PFSK-1 (cell line): Measurements from ENCODE around the gene FAM219A.

Experiments
- FOXP2 ChIP-seq: optimal IDR thresholded peaks from 2 replicates; pipeline ENCODE3; 2011; ENCODE audit warnings: borderline replicate concordance, control low read depth, inconsistent platforms; ENCODE audit not compliant: insufficient read depth; ENCODE audit errors: extremely low read length, extremely low read depth
- POLR2AphosphoS5 ChIP-seq: IDR thresholded peaks from 2 replicates; pipeline ENCODE4 v1.6.1; 2012; ENCODE audit warnings: low read depth, mild to moderate bottlenecking, control low read depth, low read length, moderate library complexity
- REST ChIP-seq, 2 experiments: IDR thresholded peaks; 2 replicates each; pipeline versions ENCODE4 v1.6.1 to v1.8.0; 2011 to 2012; ENCODE audit warnings: low read depth in 2 of 2, low read length in 2 of 2, control low read depth in 1 of 2, inconsistent platforms in 1 of 2, mild to moderate bottlenecking in 1 of 2, moderate library complexity in 1 of 2; ENCODE audit not compliant: insufficient read depth in 1 of 2
- SIN3A ChIP-seq: IDR thresholded peaks from 2 replicates; pipeline ENCODE4 v1.6.1; 2012; ENCODE audit warnings: mild to moderate bottlenecking, low read length, moderate library complexity, borderline replicate concordance; ENCODE audit not compliant: insufficient read depth
- TAF1 ChIP-seq: IDR thresholded peaks from 2 replicates; pipeline ENCODE4 v1.6.1; 2012; ENCODE audit warnings: low read length, control low read depth, borderline replicate concordance; ENCODE audit not compliant: insufficient read depth

Gene FAM219A

DNA sequence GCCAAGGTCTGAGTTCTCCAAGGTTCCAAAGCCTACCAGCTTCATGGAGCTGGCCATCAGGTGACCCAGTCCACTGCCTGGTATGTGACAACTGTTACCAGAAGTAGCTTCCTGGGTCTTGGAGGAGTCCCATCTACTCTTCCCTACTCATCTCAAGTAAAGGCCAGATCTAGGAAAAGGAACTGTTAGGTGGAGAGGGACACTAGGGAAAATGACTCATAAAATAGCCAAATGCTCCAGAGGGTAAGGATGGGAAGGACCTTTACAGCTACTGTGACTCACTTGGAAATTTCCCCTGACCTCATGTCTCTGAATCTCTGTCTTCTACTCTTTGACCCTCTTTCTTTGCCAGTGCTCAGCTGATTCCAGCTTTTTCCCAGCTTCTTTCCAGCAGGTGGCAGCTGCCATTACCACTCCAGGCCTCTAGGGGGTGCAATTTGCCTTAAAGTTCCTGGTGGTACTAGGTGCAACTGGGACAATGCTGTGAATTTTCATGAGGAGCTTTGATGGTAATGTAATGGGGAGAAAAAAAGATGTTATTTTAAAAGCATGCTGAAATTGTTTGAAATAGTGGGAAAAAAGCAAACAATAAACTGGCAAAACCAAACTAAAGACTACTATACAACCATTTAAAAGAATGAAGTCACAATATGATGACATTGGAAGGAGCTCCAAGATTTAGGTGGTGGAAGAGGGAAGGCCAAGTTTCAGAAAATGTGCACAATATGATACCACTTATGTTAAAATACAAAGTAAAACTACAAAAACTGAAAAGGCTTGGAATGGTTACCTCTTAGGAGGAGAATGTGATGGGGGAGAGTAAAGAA, 54.6 kb downstream of the FAM219A start:
- TF ChIP-seq REST (IDR thresholded peaks at IDR 0.05; ENCODE audit: insufficient read depth in 1 of 2, low read depth in 2 of 2, low read length in 2 of 2), result peak in 1 of 2 experiments; percentile 55; a peak in 1 of 4 replicates
- TF ChIP-seq POLR2AphosphoS5, result no peak

DNA sequence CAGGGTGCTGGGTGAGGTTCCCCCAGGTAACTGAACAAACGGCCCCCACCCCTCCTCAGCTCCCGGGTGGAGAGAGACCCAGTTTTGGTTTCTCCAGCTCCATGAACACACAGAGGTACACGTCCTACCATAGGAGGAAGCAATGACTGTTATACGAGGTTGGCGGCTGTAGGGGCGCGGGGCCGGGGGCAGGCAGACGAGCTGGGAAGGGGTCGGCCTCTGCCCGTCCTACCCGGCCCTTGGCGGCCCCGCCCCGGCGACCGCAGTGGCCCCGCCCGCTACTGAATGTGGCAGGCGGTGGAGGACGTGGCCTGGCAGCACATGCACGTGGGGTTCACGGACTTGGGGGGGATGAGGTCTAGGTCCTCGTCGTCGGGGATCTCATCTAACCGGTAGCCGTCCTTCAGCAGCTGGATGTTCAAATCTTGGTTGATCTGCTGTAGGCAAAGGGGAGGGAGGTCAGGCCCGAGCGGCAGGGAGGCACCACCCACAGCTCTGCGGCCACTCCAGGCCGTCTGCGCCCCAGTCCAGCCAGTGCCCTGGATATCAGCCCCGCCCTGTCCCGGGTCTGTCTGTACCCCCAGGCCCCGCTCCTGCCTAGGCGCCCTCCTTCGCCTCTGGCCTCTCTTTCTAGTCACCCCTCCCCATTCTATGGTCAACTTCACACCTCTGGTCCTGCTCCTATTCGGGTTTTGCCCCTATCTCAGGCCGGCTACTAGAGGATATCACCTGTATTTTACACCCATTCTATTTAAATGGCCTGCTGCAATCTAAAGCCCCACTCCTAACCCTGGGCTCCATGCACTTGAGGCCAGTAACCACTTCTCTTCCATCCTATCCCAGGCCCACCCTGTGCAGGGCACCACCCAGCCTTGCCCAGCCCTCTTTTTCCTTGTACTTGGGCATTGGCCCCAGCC, 57.4 kb downstream of the FAM219A start:
- TF ChIP-seq SIN3A, result no peak
- no peak for TF ChIP-seq POLR2AphosphoS5
- TF ChIP-seq FOXP2, result no peak
- no peak for TF ChIP-seq REST (IDR thresholded peaks at IDR 0.05; ENCODE audit: insufficient read depth in 1 of 2, low read depth in 2 of 2, low read length in 2 of 2)
- TF ChIP-seq TAF1, result no peak

DNA sequence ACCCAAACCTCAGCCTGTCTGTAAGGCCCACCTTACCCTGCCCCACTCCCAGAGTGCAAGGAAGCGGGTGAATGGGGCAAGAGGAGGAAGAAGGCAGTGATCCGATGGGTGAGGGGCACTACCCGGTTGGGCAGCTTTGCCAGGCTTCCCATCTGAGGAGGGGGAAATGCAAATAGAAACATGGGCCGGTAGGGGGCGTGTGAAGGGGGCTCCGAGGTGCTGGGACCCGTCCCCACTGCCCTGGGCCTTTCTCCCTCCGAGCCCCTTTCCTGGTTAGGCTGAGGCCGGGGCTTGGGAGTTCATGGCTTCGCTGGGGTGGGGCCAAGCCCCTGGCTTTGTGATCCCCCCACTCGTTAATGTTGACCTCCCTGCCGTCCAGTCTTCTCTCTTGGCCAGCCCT, 58.1 kb downstream of the FAM219A start:
- TF ChIP-seq TAF1 (no peak), REST (IDR thresholded peaks at IDR 0.05; ENCODE audit: insufficient read depth in 1 of 2, low read depth in 2 of 2, low read length in 2 of 2) (no peak), POLR2AphosphoS5 (no peak), SIN3A (no peak), FOXP2 (no peak)

DNA sequence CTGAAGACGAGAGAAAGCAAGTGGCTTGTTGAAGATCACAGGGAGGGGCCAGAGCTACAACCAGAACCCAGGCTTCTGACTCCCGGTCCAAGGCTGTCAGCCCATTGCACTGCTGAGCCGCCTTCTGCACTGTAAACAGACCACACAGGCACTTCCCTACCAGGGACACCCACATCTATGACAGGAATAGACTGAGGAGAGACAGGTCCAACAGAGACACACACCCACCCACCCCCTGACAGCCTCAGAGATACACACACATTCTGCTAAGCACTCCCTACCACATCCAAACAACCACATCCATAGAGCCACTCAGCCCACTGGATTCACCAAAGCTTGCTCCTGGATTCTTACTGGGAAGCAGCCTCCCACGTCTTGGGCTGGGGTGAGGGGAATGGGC, 58.6 kb downstream of the FAM219A start:
- no peak for TF ChIP-seq SIN3A
- no peak for TF ChIP-seq REST (IDR thresholded peaks at IDR 0.05; ENCODE audit: insufficient read depth in 1 of 2, low read depth in 2 of 2, low read length in 2 of 2)
- no peak for TF ChIP-seq TAF1
- TF ChIP-seq POLR2AphosphoS5, result no peak
- TF ChIP-seq FOXP2, result no peak
